SKM-1 treated with dmso at 0.1 percent for 144 hours (cell line): ENCODE measurements around the gene SH3RF1.

ENCODE experiments used
- DNase-seq: peaks from one replicate; lab custom pipeline; 2025; ENCODE audit not compliant: unreplicated experiment; lab: John Stamatoyannopoulos, UW

Gene SH3RF1

GRCh38 chr4:169139021-169139420 is 131.7 kb downstream of the SH3RF1 start:
- DNase-seq: no peak

- no peak for DNase-seq
Measured at GRCh38 chr4:169137558-169137920, 133.2 kb downstream of the SH3RF1 start.

GRCh38 chr4:169136796-169137557 is 133.8 kb downstream of the SH3RF1 start:
- DNase-seq: no peak

DNA sequence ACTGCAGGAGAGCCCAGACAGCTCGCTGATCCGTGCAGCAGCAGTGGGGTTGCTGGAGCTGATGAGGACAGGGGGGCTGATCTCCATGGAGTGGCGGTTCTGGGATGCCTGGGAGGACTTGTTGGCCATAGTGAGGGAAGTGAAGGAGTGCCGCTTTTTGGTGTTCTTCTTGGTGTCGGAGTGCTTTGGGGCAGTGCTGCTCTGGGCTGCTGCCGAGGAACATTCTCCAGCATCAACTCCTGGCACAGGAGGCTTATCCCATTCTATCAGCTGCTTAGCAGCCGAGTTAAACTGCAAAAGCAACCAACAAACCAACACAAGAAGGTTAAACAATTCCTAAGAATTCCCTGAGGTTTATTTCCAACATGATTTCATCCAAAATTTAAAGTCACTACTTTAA is 134.4 kb downstream of the SH3RF1 start:
- no peak for DNase-seq

GRCh38 chr4:169135776-169136175 is 135.0 kb downstream of the SH3RF1 start:
- DNase-seq: no peak

GRCh38 chr4:169133932-169134331 is 136.8 kb downstream of the SH3RF1 start:
- no peak for DNase-seq

DNA sequence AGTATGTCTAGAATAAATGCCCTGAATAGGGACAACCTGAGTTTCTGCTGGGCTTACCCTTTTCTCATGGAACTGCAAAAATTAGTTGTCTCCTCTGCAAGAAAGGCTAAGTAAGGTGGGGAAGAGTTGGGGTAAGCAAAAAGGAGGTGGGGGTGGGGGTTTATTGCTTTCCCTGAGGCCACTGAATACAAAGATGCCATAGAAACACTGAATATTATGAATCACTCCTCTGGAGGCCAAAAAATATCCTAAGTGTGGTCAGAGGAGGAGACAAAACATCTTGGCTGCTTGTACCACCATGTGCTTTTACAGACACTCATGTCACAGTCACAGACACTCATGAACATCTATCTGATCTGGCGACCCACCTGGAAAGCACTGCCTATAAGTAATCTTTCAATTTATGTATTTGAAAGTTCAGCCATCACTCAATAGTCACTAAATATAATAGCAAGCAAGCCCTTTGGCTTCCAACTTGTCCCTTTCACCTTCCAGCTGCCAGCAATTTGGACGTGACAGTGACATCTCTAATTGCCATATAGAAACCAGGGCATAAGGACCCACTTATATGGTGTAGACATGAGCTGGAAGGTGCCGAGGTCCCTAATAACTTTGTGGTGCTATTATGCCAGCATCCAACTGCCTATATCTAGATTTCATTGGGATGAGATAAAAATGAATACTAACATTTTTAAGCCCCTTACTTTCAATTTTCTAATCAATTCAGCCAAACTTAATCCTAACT is 138.0 kb downstream of the SH3RF1 start:
- DNase-seq: no peak

- DNase-seq: no peak
Measured at GRCh38 chr4:169131556-169132208, 139.1 kb downstream of the SH3RF1 start.

- no peak for DNase-seq
Measured at GRCh38 chr4:169128902-169129301, 141.9 kb downstream of the SH3RF1 start.

DNA sequence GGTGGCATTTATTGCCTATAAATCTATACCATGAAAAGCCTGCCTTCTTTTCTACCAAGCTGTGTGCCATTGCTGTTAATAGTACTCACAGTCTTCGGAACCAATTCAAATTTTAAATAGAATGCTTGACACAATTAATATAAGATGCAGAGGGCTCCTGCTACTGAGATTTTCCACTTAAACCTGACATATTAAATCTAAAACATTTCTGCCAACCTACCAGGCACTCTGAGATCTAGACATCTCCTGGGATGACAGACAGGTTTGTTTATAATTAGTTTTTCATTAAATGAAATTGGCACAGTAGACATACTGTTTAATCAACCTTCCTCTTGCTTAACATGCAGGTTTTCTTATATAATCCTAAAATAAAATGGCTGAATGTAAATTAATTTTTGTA is 143.4 kb downstream of the SH3RF1 start:
- DNase-seq: no peak

DNA sequence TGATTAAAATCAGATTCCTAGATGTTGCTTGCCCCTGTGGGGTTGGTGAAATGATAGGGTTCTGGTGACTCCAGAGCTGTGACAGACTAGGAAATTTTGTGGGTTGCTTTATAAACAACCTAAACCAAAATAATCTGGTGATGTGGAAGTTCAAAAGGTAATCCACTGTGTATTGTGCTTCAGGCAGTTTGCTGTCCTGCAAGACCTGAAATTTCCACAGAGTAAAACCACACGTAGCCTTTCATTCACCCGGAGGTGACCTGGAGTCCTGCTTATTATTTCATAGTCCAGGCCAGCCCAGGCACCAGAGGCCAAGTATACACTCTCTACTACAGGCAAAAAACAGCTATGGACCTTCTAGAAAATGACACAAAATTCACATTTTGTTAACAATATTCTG is 146.1 kb downstream of the SH3RF1 start:
- DNase-seq: no peak

DNA sequence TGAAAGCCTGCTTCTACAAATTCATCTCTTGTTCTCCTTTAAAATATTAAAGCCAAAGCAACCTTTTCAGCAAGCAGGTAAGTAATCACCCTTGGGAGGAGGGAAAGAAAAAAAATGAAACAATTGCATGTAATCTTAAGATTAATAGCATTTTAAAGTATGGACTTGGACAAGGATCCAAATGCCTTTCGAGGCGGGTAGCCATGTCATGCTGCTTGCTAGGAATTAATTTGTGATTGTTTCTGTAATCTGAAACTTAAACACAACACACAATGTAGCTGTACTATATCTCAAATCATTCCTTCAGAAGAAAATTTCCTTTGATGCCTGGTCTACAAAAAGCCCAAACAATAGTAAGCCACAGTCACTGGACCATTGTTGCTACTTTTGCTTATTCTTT is 148.3 kb downstream of the SH3RF1 start:
- no peak for DNase-seq

GRCh38 chr4:169121861-169122382 is 148.8 kb downstream of the SH3RF1 start:
- DNase-seq: no peak

DNA sequence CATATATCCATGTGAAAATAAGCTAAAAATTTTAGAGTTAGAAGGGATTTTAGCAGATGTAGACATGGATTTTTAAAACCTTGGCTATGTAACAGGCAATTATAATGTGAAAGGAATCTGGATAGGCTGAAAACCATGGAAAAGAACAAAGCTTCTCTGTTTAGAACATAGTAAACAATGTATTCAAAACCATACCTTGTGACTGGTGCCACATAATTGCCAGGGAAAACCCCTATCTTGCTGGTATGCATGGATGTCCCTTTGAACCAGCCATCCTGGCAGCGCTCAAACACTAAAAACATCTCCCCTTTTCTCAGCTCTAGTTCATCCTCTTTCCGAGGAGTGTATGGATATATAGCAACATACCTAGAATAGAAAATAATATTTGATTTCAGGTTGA is 150.1 kb downstream of the SH3RF1 start:
- DNase-seq: no peak

GRCh38 chr4:169119536-169119935 is 151.2 kb downstream of the SH3RF1 start:
- no peak for DNase-seq

DNA sequence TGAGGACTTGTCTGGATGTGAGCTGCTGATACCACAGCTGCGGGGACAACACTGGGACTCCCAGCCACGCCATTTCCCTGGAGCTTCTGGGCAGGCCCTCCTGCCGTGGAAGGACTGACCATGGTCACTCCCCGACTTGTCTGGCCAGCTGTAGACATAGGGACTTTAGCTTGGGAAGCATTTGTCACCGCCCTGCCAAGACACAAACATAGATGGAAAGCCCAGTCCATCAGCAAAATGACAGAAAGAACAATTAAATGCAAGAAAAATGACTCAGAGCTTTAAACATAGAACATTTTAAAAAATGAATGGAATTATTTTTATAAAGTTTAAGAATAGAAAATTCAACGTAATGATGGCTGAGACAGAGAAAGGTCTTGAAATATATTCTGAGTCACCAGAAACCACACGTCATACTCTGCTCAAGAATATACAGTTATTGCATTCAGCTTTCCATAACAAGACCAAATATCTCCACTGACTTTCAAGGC is 153.1 kb downstream of the SH3RF1 start:
- no peak for DNase-seq

DNA sequence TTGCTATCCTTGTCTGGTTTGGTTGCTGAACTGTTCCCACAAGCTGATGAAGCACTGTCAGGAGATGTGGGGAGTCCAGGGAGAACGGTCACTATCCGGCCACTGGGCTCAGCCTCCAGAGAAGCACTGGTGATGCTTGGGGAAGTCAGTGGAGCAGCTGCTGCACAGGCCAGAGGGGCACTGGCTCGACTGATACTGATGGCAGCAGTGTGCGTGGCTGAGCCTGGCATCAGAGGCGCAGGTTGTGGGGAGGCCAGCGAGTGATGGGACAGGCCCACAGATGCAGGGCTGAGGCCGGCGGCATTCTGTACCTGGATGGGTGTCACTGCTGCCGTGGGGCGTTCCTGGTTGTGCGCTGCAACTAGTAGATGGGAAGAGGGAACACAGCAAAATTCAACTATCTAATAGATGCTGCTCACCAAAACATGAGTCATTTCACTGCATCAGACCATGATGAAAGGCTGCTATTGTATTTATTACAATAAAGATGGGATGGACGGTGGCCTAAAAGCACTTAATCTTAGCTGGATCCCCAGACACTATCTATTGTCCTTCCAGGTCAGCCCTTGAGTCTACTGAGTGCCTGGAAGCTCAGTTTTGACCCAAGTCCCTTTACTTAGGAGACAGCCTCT is 154.4 kb downstream of the SH3RF1 start:
- DNase-seq: no peak

GRCh38 chr4:169115897-169116254 is 154.9 kb downstream of the SH3RF1 start:
- DNase-seq: no peak

GRCh38 chr4:169115144-169115896 is 155.4 kb downstream of the SH3RF1 start:
- no peak for DNase-seq

DNA sequence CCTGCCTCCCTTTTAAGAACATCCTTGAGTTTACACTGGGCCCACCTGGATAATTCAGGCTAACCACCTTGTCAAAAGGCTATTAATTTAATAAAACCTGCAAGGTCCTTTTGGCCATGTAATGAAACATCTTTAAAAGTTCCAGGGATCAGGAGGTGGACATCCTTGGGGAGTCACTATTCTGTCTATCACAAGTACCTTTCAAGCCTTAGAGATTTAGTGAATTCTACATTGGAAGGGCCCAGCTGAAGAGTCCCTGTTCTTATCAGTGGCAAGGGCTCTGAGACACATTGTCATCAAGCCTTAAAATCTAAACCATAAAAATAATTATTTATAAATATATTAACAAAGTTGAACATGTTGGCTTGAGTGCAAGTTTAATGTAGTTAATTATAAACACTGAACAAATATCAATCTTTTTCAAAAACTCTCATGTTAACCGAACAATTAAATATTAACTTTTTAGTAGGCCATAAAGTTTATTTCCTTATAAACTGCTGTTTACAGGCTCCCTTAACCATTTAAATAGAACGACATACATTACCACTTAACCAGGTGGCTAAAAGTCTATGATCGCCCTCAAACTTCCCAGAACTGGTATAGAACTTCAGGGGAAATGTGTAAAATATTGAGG is 156.3 kb downstream of the SH3RF1 start:
- DNase-seq: no peak
